GM23338 (cell line): ENCODE data around the gene RINL. TPM values are rescaled to one million over a fixed set of nuclear protein-coding genes. Genes with fewer than 3 reads are reported as not detected.
"Not testable (repeated sequence)": the region's sequence is repeated elsewhere in the genome, so short reads cannot be mapped to it uniquely, and the experiment has no call there.

ENCODE experiments used
- ATAC-seq: fragments of 200-7000 bp; cut with Tn5 transposase; 3 replicates; pipeline ENCODE4 v1.9.1; 2020
- DNase-seq: peaks from one replicate; pipeline ENCODE4 v3.0.0-alpha.2; 2015; ENCODE audit warnings: low spot score
- H2AFZ ChIP-seq: fragments of 200-600 bp; sonication (generic); 2 replicates; pipeline ENCODE4 v1.8.0; 2016; ENCODE audit warnings: antibody characterized with exemption, mild to moderate bottlenecking, moderate library complexity
- H3F3A ChIP-seq: fragments of 200-600 bp; sonication (generic); replicated peaks from 2 replicates; pipeline ENCODE4 v1.8.0; 2017; ENCODE audit warnings: antibody characterized with exemption, mixed run types, low read depth
- H3K27ac ChIP-seq: fragments of 200-600 bp; sonication (generic); 2 replicates; pipeline ENCODE4 v1.6.1; 2016; ENCODE audit warnings: low read depth
- H3K27me3 ChIP-seq: fragments of 200-600 bp; sonication (generic); 2 replicates; pipeline ENCODE4 v1.8.0; 2016; ENCODE audit warnings: mild to moderate bottlenecking, mixed run types, moderate library complexity; ENCODE audit not compliant: insufficient read depth
- H3K36me3 ChIP-seq: fragments of 200-600 bp; sonication (generic); 2 replicates; pipeline ENCODE4 v1.8.0; 2016; ENCODE audit warnings: mild to moderate bottlenecking; ENCODE audit not compliant: insufficient read depth
- H3K4me1 ChIP-seq: fragments of 200-600 bp; sonication (generic); 2 replicates; pipeline ENCODE4 v1.8.0; 2016; ENCODE audit warnings: mild to moderate bottlenecking, moderate library complexity; ENCODE audit not compliant: insufficient read depth
- H3K4me2 ChIP-seq: fragments of 200-600 bp; sonication (generic); 2 replicates; pipeline ENCODE4 v1.7.1; 2017; ENCODE audit warnings: mixed run types
- H3K4me3 ChIP-seq: fragments of 200-600 bp; sonication (generic); 2 replicates; pipeline ENCODE4 v1.6.1; 2016; ENCODE audit warnings: mixed run types
- H3K79me2 ChIP-seq: fragments of 200-600 bp; sonication (generic); replicated peaks from 2 replicates; pipeline ENCODE4 v1.8.0; 2017; ENCODE audit warnings: mild to moderate bottlenecking; ENCODE audit not compliant: insufficient read depth
- H3K9me2 ChIP-seq: fragments of 200-600 bp; sonication (generic); 2 replicates; pipeline ENCODE4 v1.8.0; 2017; ENCODE audit not compliant: insufficient read depth
- H4K20me1 ChIP-seq: fragments of 200-600 bp; sonication (generic); replicated peaks from 2 replicates; pipeline ENCODE4 v1.8.0; 2017; ENCODE audit warnings: mild to moderate bottlenecking; ENCODE audit not compliant: insufficient read depth
- H3K27ac Mint-ChIP-seq: 2 replicates; pipeline ENCODE4 v1.8.0; 2020; ENCODE audit warnings: inconsistent platforms, mild to moderate bottlenecking, moderate library complexity, mixed read lengths
- H3K27me3 Mint-ChIP-seq: 3 replicates; pipeline ENCODE4 v1.8.0; 2022; ENCODE audit warnings: low read depth, mild to moderate bottlenecking, moderate library complexity, mixed read lengths, inconsistent platforms; ENCODE audit not compliant: insufficient read depth, poor library complexity
- H3K36me3 Mint-ChIP-seq: 3 replicates; pipeline ENCODE4 v1.8.0; 2021; ENCODE audit warnings: low read depth, mild to moderate bottlenecking, inconsistent platforms, moderate library complexity, mixed read lengths
- H3K4me1 Mint-ChIP-seq: 3 replicates; pipeline ENCODE4 v1.8.0; 2020; ENCODE audit warnings: mild to moderate bottlenecking, inconsistent platforms, mixed read lengths
- H3K4me3 Mint-ChIP-seq: 3 replicates; pipeline ENCODE4 v1.8.0; 2021; ENCODE audit warnings: moderate library complexity, mild to moderate bottlenecking, inconsistent platforms, mixed read lengths
- H3K9me3 Mint-ChIP-seq: 3 replicates; pipeline ENCODE4 v1.8.0; 2020; ENCODE audit warnings: moderate library complexity, mild to moderate bottlenecking, inconsistent platforms, mixed read lengths
- CTCF ChIP-seq, 2 experiments: fragments of 200-600 bp in 1 of 2; sonication (generic) in 1 of 2; conservative IDR thresholded peaks; 2 replicates each; pipeline versions ENCODE4 v1.5.1 to v1.6.1; 2016 to 2017; ENCODE audit warnings: antibody characterized with exemption in 2 of 2, low read depth in 2 of 2, mild to moderate bottlenecking in 2 of 2, moderate library complexity in 1 of 2
- ETS1 ChIP-seq: IDR thresholded peaks from 2 replicates; pipeline ENCODE4 v1.6.1; 2016; ENCODE audit warnings: antibody characterized with exemption
- EZH2 ChIP-seq: fragments of 200-600 bp; sonication (generic); IDR thresholded peaks from one replicate; pipeline ENCODE4 v1.8.0; 2017; ENCODE audit warnings: antibody characterized with exemption, mild to moderate bottlenecking, low read depth; ENCODE audit not compliant: unreplicated experiment
- JUNB ChIP-seq: IDR thresholded peaks from one replicate; pipeline ENCODE4 v1.6.1; 2016; ENCODE audit warnings: antibody characterized with exemption; ENCODE audit not compliant: unreplicated experiment
- NANOG ChIP-seq: IDR thresholded peaks from 2 replicates; pipeline ENCODE4 v1.6.1; 2016; ENCODE audit warnings: antibody characterized with exemption, borderline replicate concordance
- POLR2AphosphoS5 ChIP-seq: IDR thresholded peaks from 2 replicates; pipeline ENCODE4 v1.6.1; 2016; ENCODE audit warnings: antibody characterized with exemption, low read depth
- STAT1 ChIP-seq: IDR thresholded peaks from one replicate; pipeline ENCODE4 v1.6.1; 2016; ENCODE audit warnings: antibody characterized with exemption; ENCODE audit not compliant: unreplicated experiment
- ZNF114 ChIP-seq: fragments of 250-450 bp; sonication (Bioruptor Pico); IDR thresholded peaks from 2 replicates; pipeline ENCODE4 v1.5.0; 2020; ENCODE audit warnings: mild to moderate bottlenecking, moderate library complexity
- ZNF331 ChIP-seq: fragments of 250-450 bp; sonication (Bioruptor Pico); IDR thresholded peaks from 2 replicates; pipeline ENCODE4 v1.5.0; 2020; ENCODE audit warnings: low read depth, mild to moderate bottlenecking, moderate library complexity
- polyA plus RNA-seq: library from polyadenylated mRNA; unstranded; fragments of >200 nt; fragmentation: Nextera tagmentation; extraction: Ambion mirVana; gene quantifications from 2 replicates; pipeline ENCODE4 v1.2.1, GENCODE V29; 2016
- total RNA-seq: library from RNA; depleted of rRNA; stranded (reverse); fragments of >200 nt; shearing (Covaris generic); gene quantifications from 2 replicates; pipeline ENCODE4 v1.2.3, GENCODE V29; 2014

The RINL gene
- total and polyA plus RNA-seq, 2 experiments from 2014 or later: 11.2 to 21.4 TPM

GRCh38 chr19:38830039-38830733 is 47.9 kb downstream of the RINL start:
- peaks cover 9% of the 10 kb centered on the region; the same call in 1 of the 2 replicates for H3K79me2 ChIP-seq
- ATAC-seq: no peak
- peaks cover 11% of the 10 kb centered on the region for H3K27me3 Mint-ChIP-seq
- H3K4me1 ChIP-seq: peaks cover 23% of the 10 kb centered on the region
- H3F3A ChIP-seq: peaks cover 29% of the 10 kb centered on the region
- H4K20me1 ChIP-seq: peaks cover 10% of the 10 kb centered on the region; the same call in 1 of the 2 replicates
- TF ChIP-seq STAT1 (no peak), JUNB (no peak), ZNF331 (no peak), NANOG (no peak), CTCF (conservative IDR thresholded peaks at IDR 0.05; ENCODE audit: low read depth in 2 of 2) (no peak), POLR2AphosphoS5 (no peak), EZH2 (no peak), ZNF114 (no peak), ETS1 (no peak)
- no peaks in the 10 kb centered on the region for H3K27me3 ChIP-seq
- no peak overlapping the region for H2AFZ ChIP-seq
- no peak for DNase-seq
- no peaks in the 10 kb centered on the region for H3K9me2 ChIP-seq
- H3K4me1 Mint-ChIP-seq: peaks cover 25% of the 10 kb centered on the region
- no peak overlapping the region for H3K27ac ChIP-seq
- H3K4me3 ChIP-seq: peak overlapping the region; percentile 80; the same call in 1 of the 2 replicates
- peaks cover 38% of the 10 kb centered on the region for H3K36me3 Mint-ChIP-seq
- H3K27ac Mint-ChIP-seq: no peak overlapping the region
- peak overlapping the region; percentile 78 for H3K4me3 Mint-ChIP-seq
- H3K36me3 ChIP-seq: peaks cover 5% of the 10 kb centered on the region
- no peaks in the 10 kb centered on the region for H3K9me3 Mint-ChIP-seq
- no peak overlapping the region for H3K4me2 ChIP-seq

GRCh38 chr19:38829203-38829602 is 48.9 kb downstream of the RINL start:
- not testable (repeated sequence) for H3K4me3 Mint-ChIP-seq, H3K27ac ChIP-seq, H3K79me2 ChIP-seq, H3K27me3 ChIP-seq, H3K4me3 ChIP-seq, H3K36me3 ChIP-seq, H3K9me2 ChIP-seq, H3K27ac Mint-ChIP-seq, H3K27me3 Mint-ChIP-seq, H2AFZ ChIP-seq, ATAC-seq, DNase-seq, H3K4me2 ChIP-seq, H3K9me3 Mint-ChIP-seq
- Histone ChIP-seq H3F3A (peaks cover 21% of the 10 kb centered on the region), H4K20me1 (peaks cover 14% of the 10 kb centered on the region), H3K4me1 (peaks cover 32% of the 10 kb centered on the region)
- Mint-ChIP-seq H3K36me3 (peaks cover 34% of the 10 kb centered on the region), H3K4me1 (peaks cover 34% of the 10 kb centered on the region)
